HG02798 (cell line): ENCODE results near the gene SCIN.
"Not testable (repeated sequence)": the region's sequence is repeated elsewhere in the genome, so short reads cannot be mapped to it uniquely, and the experiment has no call there.

Experiments used
- ATAC-seq: cut with Tn5 transposase; IDR thresholded peaks from one replicate; pipeline ENCODE4 v1.9.1; 2021; ENCODE audit warnings: mild to moderate bottlenecking; ENCODE audit not compliant: unreplicated experiment, poor library complexity

SCIN gene

DNA sequence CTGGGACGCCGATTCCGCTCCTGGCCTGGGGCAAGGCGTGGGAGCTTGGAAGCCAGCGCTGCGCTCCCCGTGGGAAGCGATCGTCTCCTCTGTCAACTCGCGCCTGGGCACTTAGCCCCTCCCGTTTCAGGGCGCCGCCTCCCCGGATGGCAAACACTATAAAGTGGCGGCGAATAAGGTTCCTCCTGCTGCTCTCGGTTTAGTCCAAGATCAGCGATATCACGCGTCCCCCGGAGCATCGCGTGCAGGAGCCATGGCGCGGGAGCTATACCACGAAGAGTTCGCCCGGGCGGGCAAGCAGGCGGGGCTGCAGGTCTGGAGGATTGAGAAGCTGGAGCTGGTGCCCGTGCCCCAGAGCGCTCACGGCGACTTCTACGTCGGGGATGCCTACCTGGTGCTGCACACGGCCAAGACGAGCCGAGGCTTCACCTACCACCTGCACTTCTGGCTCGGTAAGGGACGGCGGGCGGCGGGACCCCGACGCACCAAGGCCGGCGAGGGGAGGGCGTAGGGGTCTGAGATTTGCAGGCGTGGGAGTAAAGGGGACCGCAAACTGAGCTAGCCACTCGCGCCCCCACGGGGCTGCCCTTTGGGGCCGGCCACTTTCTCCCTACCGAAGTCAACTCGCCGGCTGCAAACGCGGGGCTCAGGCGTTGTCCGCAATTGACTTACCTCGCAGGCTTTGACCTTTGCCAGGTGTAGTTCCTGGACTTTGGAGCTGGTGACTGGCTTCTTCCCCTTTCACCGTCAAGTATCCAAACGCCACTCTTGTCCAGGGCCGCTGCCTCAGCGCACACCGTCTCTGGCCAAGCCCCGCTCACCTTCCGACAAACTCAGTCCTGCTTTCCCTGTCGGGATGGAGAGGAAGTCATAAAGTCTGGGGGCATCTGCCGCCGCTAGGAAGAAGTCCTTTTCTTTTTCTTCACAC, at the start of gene SCIN:
TSS of gene SCIN (plus strand) at position 187 of the 928 bp plus-strand sequence. CDS start at position 254, 67 bp downstream.
- ATAC-seq: peak; percentile 48

DNA sequence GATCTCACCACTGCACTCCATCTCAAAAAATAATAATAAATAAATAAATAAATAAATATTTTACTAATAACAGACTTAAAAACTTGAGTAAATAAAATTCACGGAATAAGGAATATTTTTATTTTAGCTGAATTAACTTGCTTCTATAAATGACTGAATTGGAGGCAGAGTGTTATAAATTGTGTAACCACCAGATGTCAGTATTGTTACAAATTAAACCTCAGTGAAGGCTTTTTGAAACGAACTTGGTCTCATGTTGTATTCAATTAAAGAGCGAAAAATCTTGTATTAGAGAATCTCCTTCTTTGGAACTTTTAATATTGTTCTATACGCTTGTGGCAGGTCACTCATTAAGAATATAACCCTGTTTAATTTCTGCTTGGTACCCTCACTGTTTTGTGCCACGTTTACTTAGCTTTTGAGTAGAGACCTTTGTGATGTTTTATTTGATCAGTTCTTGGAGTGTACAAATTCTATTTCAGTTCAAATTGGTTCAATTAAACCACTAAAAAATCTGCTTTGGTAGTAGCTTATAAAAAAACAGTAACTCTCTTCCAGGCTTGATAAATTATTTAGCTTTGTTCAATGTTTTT, 45.6 kb upstream of the SCIN start:
- ATAC-seq: peak; percentile 72

DNA sequence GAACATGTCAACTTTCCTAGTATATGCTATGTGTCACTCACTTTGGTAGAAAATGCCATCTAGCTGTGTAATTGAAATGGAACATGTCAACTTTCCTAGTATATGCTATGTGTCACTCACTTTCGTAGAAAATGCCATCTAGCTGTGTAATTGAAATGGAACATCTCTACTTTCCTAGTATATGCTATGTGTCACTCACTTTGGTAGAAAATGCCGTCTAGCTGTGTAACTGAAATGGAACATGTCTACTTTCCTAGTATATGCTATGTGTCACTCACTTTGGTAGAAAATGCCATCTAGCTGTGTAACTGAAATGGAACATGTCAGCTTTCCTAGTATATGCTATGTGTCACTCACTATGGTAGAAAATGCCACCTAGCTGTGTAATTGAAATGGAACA, 43.8 kb upstream of the SCIN start:
- not testable (repeated sequence) for ATAC-seq

DNA sequence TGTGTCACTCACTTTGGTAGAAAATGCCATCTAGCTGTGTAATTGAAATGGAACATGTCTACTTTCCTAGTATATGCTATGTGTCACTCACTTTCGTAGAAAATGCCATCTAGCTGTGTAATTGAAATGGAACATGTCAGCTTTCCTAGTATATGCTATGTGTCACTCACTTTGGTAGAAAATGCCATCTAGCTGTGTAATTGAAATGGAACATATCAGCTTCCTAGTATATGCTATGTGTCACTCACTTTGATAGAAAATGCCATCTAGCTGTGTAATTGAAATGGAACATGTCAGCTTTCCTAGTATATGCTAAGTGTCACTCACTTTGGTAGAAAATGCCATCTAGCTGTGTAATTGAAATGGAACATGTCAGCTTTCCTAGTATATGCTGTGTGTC, 42.9 kb upstream of the SCIN start:
- not testable (repeated sequence) for ATAC-seq

DNA sequence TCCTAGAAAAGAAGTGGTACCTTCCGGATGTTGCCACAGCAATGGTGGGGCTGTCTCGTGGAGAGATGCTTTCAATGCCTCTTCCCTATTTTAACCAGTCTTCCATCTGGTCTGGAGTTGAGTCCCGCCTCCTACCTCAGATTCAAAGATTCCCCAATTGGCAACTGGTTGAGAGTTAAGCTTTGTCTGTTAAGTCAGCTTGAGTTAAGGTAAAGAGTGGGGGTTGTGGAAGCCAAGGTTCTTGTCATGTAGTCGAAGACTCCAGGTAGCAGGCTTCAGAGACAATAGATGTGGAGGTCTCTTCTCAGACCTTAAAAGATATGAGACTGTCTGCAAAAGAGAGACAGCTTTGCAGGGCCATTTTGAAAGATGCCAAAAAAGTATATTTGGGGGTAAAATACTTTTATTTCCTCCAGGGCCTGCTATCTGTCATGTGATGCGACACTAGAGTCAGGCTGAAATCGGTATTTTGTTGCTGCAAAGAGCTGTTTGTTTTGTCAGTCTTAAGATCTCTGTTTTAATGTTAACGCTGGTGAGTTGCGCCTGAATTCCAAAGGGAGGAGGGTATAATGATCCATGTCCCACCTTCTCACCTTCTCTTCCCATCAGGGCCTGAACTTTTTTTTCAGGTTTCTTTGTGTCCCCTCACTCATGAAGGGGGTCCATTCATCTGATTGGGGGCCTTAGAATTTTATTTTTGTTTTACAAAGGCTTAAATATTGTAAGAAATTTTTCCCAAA, 40.4 kb upstream of the SCIN start:
- no peak for ATAC-seq

DNA sequence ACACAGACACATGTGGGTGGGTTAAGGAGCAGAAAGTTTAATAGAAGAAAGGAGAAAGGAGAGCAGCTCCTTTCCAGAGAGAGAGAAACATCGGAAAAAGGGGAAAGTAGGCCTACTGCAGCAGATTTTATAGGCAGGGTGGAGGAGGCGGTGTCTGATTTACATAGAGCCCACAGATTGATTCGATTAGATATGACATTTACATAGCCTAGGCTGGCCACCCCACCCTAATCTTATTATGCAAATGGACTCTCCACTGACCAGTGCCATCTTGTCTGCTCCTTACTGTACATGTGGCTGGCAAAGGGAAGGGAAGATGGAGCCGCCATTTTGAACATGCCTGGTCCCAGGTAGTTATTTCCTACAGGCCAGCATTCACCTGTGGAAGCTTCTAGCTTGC, 38.7 kb upstream of the SCIN start:
- no peak for ATAC-seq

DNA sequence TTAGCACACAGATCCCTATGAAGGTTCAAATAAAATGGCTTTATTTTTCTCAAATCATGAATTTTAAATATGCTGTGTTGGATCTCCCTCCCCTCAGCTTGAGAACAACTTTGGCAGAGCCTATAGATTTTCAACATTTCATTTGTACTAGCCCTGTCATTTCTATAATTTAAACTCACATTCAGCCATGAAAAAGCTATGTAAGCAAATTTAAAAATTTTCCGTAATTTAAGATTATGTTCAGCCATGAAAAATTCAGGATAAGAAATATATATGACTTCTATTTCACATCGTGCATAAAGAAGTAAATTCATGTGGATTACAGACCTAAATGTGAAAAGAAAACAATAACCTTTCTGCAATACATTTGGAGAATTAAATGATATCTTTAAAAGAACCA, 36.5 kb upstream of the SCIN start:
- no peak for ATAC-seq

DNA sequence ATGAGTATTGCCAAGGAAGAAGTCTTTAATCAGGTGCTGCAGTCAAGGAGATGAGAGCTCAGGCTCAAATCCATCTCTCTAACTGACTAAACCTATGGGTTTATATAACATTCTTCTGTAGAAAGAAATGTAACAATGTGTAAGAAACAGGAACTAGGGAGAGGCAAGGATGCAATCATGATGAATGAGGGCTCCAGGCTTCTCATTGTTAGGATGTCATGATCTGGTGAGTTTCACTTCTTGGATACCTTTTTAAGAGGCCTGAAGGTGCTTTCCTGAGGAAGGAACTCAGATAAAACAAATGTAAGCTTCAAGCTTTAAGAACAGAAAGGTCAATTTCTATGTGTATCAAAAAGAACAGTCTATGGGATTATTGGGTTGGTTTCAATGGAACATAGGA, 30.8 kb upstream of the SCIN start:
- ATAC-seq: no peak

DNA sequence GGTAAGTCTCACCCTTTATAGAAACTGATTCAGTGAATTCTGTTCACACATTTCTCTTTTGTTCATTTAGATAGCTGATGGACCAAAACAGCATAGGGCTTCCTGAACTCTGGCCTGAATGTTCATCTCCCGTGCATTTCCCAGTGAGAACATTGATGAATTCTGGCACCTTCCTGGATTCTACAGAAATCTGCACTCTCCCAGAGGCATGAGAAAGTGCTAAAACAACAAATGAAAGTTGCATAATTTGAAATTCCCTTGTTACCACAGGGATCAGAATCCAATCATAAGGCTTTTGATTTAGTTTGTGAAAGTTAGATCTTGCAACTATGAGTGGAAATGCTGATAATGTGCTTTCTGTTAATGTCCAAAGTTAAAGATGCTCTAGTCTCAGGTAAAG, 29.7 kb upstream of the SCIN start:
- ATAC-seq: no peak

DNA sequence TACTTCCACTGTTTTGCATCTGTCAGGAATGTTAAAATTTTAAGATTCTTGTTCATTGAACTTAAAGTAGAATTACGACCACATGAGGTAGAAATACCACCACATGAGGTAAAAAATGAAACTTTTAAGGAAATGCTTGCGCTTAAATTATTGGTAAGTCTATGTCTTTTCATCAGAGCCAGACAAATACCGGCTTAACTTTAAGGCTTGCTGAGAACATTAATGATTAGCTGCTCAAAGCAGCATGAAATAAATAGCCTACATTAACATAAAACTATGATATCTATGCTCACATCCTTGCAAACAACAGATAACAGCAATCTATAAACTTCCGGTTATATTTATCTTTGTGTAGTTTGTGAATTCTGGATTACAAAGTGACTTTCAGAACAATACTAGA, 26.9 kb upstream of the SCIN start:
- no peak for ATAC-seq

DNA sequence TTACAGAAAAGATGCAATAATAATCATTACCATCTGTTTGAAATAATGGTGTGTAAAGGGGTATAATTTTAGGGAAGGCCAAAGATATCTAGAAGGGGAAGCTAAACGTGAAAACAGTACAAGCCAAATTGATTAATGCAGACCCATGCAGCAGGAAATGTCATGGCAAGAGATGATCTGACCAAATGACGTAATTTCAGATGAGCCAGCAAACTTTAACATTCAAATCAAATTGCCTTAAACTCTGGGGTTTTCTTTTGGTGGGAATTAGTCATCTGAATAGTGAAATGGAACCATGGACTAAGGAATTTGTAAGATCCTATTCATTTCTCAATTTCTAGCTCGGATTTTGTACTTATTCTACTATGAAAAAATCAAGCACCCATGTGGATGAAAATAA, 21.4 kb upstream of the SCIN start:
- ATAC-seq: no peak

DNA sequence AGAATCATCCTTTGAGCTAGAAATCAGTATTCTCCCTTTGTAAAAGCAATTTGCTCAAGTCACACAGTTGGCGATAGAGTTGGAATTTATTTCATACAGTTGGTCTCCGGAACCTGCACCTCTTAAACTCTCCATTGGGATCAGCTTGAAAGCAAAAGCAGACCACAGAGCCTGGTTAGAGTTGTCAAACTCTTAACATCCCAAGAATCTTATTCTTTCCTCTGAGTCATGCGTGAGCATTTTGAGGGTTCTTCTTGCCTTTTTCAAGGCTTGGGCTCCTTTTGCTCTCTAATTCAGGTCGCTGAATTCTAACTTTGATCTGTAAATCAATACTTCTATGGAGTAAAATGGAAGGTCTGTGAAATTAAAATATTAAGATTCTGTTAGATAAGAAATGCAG, 19.6 kb upstream of the SCIN start:
- ATAC-seq: no peak

DNA sequence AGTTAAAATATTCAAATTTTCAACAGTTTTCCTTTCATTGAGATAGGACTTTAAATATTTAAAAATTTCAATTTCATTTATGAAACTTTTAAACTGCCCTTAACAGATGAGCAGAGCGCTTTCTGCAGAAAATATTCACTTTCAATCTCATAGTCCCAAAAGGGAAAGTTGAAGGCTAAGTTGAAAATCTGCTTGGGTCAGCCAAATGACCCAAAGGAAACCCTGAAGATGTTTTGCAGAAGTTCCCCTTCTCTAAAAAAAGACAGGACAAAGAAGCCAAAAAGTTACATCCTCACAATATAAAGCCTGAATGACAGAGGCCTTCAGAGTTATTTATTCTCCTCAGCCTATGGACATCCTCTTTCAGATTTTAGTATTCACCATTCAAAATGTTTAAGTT, 17.6 kb upstream of the SCIN start:
- ATAC-seq: no peak

DNA sequence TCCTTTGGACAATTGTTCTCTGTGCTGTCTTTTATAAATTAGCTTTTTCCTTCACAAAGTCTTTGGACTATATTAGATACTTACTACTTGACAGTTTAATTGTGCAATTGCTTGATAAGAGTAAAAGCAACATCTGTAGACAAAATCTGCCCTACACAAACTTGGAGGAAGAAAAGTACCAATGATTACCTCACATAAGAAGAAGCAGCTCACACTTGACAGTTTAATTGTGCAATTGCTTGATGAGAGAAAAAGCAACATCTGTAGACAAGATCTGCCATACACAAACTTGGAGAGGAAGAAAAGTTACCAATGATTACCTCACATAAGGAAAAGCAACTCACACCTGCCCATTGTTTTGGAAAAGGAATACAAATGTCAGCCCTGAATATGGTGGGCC, 17.1 kb upstream of the SCIN start:
- no peak for ATAC-seq

DNA sequence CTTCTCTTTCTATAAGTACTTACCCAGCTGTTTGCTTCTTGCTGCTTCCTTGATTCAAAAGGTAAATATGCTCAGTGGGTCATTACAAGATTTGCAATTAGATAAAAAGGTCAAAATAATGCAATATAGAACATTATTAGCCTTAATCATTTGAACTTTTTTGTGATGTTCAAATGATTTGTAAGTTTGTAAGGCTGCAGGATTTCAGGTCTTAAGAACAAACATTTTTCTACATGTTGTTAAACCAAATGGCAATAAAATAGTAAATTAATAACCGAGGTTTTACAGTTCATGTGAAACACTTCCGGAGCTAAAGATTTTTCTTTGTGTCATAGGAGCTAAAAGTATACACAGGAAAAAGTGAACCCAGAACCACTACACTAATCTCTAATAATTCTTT, 16.2 kb upstream of the SCIN start:
- ATAC-seq: no peak

DNA sequence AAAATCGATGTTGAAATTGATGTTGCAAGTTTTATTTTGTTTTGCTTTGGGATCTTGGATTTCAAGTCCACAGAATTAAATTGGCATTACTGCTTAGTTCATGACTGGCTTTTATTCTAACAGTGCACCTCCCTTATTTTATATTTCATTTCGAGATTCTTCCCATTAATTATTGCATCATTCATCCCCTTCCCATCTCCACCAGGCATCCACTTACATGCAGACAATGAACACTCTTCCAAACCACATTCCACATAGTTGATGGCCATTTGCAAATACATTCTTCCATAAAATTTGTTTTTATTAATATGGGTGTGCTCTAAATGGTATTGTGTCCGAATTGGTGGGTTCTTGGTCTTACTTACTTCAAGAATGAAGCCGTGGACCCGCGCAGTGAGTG, 15.6 kb upstream of the SCIN start:
- ATAC-seq: no peak

DNA sequence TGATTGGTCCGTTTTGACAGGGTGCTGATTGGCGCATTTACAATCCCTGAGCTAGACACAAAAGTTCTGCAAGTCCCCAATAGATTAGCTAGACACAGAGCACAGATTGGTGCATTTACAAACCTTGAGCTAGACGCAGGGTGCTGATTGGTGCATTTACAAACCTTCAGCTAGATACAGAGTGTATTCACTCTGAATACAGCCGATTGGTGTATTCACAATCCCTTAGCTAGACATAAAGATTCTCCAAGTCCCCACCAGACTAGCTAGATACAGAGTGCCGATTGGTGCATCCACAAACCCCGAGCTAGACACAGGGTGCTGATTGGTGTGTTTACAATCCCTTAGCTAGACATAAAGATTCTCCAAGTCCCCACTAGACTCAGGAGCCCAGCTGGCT, 14.8 kb upstream of the SCIN start:
- ATAC-seq: peak; percentile 30

DNA sequence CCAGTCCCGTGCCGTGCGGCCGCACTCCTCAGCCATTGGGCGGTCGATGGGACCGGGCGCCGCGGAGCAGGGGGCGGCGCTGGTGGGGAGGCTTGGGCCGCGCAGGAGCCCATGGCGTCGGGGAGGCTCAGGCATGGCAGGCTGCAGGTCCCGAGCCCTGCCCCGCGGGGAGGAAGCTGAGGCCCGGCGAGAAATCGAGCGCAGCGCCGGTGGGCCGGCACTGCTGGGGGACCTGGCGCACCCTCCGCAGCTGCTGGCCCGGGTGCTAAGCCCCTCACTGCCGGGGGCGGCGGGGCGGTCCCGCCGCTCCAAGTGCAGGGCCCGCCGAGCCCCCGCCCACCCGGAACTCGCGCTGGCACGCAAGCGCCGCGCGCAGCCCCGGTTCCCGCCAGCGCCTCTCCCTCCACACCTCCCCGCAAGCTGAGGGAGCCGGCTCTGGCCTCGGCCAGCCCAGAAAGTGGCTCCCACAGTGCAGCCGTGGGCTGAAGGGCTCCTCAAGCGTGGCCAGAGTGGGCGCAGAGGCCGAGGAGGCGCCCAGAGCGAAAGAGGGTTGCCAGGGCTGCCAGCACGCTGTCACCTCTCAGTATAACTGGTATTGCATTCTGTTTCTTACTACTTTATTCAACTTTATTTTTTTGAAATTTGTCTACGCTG, 14.3 kb upstream of the SCIN start:
- peak; percentile 75 for ATAC-seq

DNA sequence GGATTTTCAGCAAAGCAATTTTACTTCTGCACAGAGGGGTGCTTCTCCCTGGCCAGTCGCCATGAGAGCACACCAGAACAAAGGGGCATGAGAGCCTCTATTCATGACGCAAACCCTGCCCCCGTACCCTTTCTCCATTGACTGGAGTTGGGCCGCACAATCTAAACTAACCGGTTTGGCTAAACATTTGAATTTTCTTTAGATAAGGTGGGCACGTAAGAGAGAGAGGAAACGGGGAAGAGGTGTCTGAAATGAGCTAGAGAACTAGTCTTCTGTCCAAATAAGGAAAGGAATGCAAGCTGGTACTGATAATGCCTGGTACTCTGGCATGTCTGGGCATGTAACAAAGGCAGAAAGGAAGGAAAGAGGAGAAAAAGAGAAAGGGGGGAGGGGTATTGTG, 13.2 kb upstream of the SCIN start:
- ATAC-seq: no peak

DNA sequence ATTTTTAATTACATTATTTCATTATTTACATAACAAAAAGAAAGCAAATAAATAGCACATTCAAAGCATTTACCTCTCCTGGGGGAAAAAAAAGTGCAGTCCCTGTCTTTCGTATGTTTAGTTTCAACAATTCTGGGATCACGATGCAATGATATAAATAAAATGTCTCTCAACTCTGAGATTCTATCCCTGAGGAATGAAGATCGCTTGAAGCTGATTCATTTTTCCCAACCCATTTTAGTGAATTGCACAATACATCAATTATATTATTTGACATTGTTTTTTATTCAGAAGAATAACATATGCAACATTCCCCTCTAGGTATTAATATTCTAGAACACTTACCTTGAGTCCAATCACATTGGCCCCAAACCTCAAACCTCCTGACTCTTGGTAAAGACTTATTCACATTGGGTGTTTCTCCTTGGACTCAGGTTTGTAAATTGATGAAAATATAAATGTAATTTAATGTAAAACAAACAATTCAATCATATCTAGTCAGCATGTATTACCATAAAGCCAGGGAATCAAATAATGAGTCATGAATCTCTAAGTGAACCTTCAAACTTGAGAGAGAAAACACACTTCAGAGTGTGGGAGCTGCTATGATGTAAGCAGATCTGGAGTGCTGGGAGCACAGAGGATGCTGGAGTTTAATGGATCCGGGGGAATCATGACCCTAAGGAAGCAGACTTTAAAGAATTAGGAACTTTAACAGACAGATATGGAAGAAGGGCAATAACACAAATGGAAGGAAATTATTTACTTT, 5.3 kb upstream of the SCIN start:
- no peak for ATAC-seq
